ES-I3 (cell line): ENCODE results near the gene MN1.
A peak's percentile ranks its signal among the peaks of the same experiment; 100 is the strongest.

ENCODE experiments used
- H3K36me3 ChIP-seq: 2 replicates; pipeline ENCODE4 v1.6.1; 2013; ENCODE audit warnings: mild to moderate bottlenecking, low read length, control low read depth, moderate library complexity; ENCODE audit not compliant: insufficient read depth
- H3K4me1 ChIP-seq: 2 replicates; pipeline ENCODE4 v1.6.1; 2013; ENCODE audit warnings: mild to moderate bottlenecking, control low read depth, low read length; ENCODE audit not compliant: insufficient read depth
- H3K9ac ChIP-seq: 2 replicates; pipeline ENCODE4 v1.6.1; 2013; ENCODE audit warnings: low read depth, mild to moderate bottlenecking, low read length, moderate library complexity
- H3K9me3 ChIP-seq: 2 replicates; pipeline ENCODE4 v1.6.1; 2013; ENCODE audit warnings: mild to moderate bottlenecking, low read length, moderate library complexity; ENCODE audit not compliant: control insufficient read depth, insufficient read depth

Gene MN1

DNA sequence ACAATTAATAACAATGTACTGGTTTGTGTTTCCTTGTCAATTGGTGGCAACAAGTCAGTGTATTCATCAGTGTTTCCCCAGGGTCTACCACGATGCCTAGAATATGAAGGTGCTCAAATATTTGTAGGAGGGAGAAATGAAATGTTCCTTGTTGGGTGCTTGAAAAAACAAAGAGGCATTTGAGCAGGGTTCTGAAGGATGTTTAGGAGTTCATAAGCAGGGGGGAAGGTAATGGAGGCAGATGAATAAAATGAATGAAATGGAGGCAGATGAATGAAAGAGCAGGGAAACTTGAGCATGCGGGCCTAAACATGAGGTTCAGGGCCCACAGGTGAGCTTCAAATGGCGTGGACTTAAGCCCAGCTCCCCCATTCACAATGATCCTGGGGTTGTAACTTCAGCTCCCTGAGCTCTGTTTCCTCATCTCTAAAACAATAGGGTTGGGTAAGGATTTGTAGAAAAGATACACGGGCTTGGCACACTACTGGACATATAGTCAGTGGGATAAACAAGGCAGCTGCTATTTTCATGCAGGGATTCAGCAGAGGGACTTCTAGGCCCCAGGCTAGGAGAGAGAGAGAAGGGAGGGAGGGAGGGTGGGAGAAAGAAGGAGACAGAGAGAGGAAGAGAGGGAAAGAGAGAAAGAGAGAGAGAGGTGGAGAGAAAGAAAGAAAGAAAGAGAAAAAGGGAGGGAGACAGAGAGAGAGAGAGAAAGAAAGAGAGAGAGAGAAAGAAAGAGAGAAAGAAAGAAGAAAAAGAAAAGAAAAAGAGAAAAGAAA, 73.7 kb downstream of the MN1 start:
- no peak overlapping the region for H3K9ac ChIP-seq
- no peaks in the 10 kb centered on the region for H3K36me3 ChIP-seq
- H3K4me1 ChIP-seq: peaks cover 37% of the 10 kb centered on the region
- H3K9me3 ChIP-seq: no peaks in the 10 kb centered on the region

DNA sequence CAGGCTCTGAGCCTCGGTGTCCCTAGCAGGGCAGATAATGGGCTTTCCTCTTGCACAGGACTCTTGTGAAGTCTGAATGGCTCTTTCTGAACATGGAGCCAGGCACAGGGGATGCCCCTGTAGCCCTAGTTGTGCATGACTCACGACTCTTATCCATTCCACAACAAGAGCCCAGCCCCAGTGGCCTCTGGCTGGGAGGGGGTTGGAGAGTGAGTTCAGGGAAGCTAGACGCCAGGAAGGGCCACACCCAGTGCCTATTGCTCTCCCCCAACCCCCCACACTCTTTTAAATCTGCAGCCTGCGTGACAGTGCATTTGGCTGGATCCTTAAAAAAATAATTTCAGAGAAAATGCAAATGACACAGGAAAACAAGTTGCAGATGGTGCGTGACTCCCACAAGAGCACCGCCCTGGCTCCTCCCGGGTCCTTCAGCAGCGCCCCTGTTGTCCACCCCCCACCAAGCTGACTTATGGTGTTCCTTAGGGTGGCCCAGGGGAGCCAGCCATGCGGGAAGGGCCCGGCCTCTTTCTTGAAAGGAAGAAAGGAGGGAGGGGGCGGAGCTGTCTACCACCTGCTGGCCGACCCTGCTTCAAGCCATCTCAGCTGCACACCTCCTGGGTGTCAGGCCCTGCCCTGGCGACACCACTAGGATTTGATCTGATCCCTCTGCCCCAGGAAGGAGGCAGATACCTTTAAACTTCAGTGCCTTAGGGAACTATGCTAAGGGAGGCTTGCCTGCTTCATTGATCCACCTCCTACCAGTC, 74.7 kb downstream of the MN1 start:
- H3K4me1 ChIP-seq: peaks cover 37% of the 10 kb centered on the region
- no peaks in the 10 kb centered on the region for H3K36me3 ChIP-seq
- no peaks in the 10 kb centered on the region for H3K9me3 ChIP-seq
- H3K9ac ChIP-seq: peak overlapping the region; percentile 8; the same call in 1 of the 2 replicates

DNA sequence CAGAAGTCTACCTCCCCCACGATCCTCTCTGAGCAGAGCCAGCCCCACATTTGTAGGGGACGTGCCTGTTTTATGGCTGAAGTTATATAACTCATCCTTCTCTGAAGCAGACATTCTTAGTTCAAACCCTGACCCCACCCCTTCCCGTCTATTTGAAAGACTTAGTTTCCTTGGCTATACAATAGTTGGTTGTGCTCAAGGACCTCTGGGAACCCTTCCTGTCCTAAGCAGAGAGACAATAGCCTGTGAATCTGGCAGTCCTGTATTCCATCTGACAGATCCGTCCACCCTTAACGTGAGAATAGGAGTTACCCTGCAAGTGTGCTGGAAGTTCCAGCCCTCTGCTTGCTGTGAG, 75.2 kb downstream of the MN1 start:
- Histone ChIP-seq H3K9ac (no peak overlapping the region), H3K9me3 (no peaks in the 10 kb centered on the region), H3K36me3 (no peaks in the 10 kb centered on the region), H3K4me1 (peaks cover 38% of the 10 kb centered on the region)

DNA sequence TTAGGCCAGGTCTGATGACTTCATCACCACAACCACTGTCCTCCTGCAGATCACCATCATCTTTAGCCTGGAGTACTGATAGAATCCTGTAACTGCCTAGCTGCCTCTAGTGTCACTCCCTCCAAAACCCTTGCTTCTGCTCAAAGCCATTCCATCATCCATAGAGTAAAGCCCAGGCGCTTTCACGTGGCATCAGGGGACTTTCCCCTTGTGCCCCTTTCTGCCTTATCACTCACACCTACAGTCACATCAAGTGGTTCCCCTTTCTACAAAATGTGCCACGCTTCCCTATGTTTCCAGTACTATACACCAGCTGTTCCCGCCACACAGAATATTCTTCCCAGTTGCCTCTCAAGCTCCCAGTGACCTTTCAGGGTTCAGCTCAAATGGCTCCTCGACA, 75.9 kb downstream of the MN1 start:
- Histone ChIP-seq H3K36me3 (no peaks in the 10 kb centered on the region), H3K9ac (no peak overlapping the region), H3K9me3 (no peaks in the 10 kb centered on the region), H3K4me1 (peaks cover 39% of the 10 kb centered on the region)

DNA sequence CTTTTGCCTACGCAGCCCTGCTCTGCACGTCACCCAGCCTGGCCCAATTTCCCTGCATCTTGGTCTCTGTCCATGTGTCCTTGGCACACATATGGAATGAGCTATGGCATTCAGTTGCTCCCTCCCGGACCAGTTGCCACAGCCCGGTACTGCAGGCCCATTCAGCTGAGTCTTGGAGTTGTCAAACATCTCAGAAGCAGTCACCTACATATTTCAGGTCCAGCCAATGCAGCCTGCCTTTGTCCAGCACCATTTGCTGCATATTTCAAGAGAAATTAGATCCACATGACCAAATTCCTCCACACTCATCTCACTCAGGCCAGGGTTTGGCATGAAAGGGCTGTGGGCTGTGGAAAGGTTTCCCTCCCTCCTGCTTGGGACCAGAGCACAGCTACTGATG, 76.8 kb downstream of the MN1 start:
- H3K36me3 ChIP-seq: no peaks in the 10 kb centered on the region
- peaks cover 41% of the 10 kb centered on the region for H3K4me1 ChIP-seq
- H3K9me3 ChIP-seq: no peaks in the 10 kb centered on the region
- H3K9ac ChIP-seq: no peak overlapping the region

DNA sequence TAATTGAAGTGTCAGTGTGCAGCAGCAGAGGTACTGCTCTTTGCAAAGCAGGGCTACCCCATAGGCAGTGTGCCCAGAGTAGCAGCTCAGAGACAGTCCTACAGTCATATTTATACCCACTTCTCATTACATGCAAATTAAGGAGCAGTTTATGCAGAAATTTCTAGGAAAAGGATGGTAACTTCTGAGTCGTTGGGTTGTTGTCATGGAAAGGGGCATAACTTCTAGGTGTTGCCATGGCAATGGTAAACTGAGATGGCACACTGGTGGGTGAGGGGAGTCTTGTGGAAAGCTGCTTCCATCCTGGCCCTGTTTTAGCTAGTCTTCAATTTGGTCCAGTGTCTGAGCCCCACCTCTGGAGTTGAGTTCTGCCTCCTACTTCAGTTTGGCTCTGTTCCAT, 77.4 kb downstream of the MN1 start:
- Histone ChIP-seq H3K9ac (no peak overlapping the region), H3K9me3 (no peaks in the 10 kb centered on the region), H3K4me1 (peaks cover 41% of the 10 kb centered on the region), H3K36me3 (no peaks in the 10 kb centered on the region)

DNA sequence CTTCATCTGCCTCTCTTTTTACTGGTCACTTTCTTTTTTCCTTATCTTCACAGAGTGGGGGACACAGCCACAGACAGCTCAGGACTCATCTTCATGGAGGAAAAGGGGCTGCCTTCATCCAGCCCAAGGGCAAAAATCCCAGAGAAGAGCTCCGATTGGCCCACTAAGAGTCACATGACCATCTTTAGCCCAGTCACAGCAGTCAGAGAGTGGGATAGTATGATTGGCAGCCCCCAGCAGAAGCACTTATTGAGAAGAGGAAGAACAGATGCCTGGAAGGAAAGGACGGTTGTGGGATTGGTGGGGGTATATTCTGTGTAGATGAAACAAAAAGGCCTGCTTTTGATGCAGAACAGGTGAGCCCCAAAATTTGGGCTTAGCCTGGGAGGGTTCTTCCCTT, 77.8 kb downstream of the MN1 start:
- H3K9me3 ChIP-seq: no peaks in the 10 kb centered on the region
- H3K9ac ChIP-seq: no peak overlapping the region
- H3K4me1 ChIP-seq: peaks cover 41% of the 10 kb centered on the region
- H3K36me3 ChIP-seq: no peaks in the 10 kb centered on the region

DNA sequence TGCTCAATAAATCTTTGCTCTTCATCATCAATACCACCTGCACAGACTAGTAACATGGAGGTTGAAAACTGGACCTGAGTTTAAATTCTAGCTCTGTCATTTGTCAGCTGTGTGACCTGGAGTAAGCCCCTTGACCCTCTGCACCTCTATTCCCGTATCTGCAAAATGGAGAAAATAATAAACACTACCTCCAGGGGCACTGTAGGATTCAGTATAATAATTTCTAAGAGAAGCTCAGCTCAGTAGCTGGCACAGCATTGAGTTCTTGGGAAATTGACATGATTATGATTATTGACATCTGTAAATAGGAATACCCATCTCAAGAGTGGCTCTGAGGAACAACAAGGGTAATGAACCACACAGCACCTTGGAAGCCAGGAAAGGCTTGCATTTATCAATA, 78.4 kb downstream of the MN1 start:
- H3K36me3 ChIP-seq: no peaks in the 10 kb centered on the region
- peaks cover 45% of the 10 kb centered on the region for H3K4me1 ChIP-seq
- no peaks in the 10 kb centered on the region for H3K9me3 ChIP-seq
- H3K9ac ChIP-seq: no peak overlapping the region

DNA sequence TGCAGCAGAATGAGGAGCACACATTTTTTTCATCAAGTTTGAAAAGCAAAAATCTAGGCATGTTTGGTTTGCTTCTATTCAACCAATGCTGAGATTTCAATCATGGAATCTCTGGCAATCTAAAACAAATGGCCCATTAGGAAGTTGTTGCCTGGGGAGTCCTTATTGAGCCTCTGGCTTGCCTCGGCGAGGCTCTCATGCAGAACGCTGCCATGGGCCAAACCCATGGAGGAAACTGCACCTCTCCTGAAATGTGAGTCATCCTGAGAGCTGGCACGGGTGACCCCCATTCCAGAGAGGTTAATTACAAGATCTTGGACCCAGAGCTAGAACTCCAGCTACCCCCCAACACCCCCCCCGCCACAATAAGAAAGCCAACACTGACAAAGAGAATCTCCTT, 80.7 kb downstream of the MN1 start:
- Histone ChIP-seq H3K4me1 (peaks cover 31% of the 10 kb centered on the region), H3K9ac (no peak overlapping the region), H3K36me3 (peaks cover 5% of the 10 kb centered on the region), H3K9me3 (no peaks in the 10 kb centered on the region)

DNA sequence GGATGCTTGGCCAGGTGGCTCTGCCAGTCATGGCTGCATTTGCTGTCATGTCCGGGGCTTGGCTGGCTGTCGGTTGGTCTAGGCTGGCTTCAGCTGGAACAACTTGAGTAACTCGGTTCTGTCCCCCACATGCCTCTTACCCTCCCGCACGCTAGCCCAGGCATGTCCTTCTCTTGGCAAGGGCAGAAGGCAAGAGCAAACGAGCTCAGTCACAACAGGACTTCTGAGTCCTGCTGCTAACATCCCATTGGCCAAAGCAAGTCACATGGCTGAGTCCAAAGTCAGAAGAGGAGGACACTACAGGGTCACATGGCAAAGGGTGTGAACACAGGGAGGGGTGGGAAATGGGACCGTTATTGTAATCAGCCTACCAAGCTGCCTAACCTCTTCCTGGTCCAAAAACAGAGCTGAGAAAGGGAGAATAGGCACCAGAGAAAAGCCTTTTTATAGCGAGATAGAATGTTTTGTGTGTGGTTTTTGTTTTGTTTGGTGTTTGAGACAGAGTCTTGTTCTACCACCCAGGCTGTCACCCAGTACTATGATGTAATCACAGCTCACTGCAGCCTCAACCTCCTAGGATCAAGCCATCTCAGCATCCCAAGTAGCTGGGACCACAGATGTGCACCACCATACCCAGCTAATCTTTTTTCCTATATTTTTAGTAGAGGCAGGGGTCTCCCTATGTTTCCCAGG, 81.9 kb downstream of the MN1 start:
- no peak overlapping the region for H3K9ac ChIP-seq
- no peaks in the 10 kb centered on the region for H3K9me3 ChIP-seq
- H3K4me1 ChIP-seq: peaks cover 31% of the 10 kb centered on the region
- H3K36me3 ChIP-seq: peaks cover 8% of the 10 kb centered on the region

DNA sequence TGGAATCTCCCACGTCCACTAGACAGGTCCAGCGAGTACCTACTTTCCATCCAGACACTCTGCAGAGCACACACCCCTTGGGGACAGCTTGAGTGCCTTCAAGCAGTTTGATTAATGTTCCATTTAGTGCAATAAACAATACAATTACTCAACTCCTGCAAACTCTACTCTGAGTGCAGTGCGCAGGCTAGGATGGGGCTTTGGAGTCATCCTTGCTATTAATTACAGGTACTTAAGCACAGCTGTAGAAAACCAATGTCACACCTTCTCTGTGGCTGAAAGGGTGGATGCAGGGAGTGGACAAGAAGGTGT, 82.6 kb downstream of the MN1 start:
- peaks cover 31% of the 10 kb centered on the region for H3K4me1 ChIP-seq
- H3K9ac ChIP-seq: no peak overlapping the region
- H3K9me3 ChIP-seq: no peaks in the 10 kb centered on the region
- H3K36me3 ChIP-seq: peaks cover 8% of the 10 kb centered on the region

DNA sequence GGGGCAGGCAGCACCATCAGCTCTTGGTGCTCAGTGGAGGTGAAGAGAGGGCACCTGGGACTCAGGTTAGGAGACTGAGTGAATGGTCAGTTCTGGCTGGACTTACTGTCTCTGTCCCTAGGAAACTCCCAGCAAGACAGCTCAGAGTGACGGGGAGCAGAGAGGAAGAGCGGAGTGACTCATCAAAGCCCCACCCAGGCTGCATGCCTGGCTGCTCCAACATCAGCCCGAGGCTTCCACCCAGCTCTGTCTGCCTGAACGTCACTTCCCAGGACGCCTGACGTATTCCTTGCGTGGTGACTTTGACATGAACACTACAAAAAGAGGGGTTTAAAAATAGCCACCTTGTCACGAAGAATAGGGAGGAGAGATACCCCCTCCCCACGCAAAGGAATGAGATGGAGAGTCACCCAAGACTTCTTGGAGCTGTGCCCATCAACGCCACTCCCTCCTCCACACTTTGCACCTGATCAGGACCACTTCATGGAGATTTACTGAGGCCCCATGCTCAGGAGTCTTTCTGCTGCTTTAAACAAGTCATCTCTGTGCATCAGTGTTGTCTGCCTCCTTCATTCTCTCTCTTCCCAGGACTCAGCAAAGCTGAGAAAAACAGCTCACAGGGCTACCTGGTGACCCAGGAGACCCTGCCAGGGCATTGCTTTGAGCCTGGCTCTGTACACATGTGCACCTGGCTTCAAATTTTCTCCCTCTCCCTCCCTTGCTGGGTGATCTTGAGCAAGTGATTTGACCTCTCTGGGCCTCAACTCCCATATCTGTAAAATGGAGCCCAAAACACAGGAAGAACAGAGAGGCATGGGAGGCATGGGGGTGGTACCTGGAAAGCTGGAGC, 83.1 kb downstream of the MN1 start:
- Histone ChIP-seq H3K4me1 (peaks cover 31% of the 10 kb centered on the region), H3K9ac (no peak overlapping the region), H3K9me3 (no peaks in the 10 kb centered on the region), H3K36me3 (peaks cover 8% of the 10 kb centered on the region)

DNA sequence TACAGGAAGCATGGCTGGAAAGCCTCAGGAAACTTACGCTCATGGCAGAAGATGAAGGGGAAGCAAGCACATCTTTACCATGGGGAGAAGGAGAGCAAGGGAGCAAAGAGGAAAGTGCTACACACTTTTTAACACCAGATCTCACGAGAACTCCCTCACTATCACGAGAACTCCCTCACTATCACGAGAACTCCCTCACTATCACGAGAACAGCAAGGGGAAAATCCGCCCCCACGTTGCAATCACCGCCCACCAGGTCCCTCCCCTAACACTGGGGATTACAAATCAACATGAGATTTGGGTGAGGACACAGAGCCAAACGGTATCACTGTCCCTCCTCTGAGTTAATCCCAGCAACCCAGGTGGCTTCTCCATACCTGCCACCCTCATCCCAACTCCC, 84.5 kb downstream of the MN1 start:
- Histone ChIP-seq H3K36me3 (peaks cover 12% of the 10 kb centered on the region), H3K4me1 (peaks cover 31% of the 10 kb centered on the region), H3K9me3 (no peaks in the 10 kb centered on the region), H3K9ac (no peak overlapping the region)

DNA sequence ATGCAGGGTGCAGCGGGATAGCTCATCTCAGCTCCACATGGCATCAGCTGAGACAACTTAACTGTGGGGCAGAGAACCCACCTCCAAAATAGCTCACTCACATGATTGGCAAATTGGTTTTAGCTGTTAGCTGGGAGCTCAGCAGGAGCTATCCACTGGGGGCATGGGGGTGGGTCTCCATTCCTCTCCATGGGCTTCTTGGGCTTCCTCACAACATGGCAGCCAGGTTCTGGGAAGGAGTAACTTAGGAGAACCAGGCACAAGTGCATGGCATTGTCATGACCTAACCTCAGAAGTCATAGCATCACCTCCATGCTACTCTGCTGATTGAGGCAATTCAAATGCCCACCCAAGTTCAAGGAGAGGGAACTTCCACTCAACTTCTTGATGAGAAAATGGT, 85.5 kb downstream of the MN1 start:
- no peak overlapping the region for H3K9ac ChIP-seq
- H3K9me3 ChIP-seq: no peaks in the 10 kb centered on the region
- peaks cover 28% of the 10 kb centered on the region for H3K4me1 ChIP-seq
- H3K36me3 ChIP-seq: peaks cover 12% of the 10 kb centered on the region
